Effector memory CD8-positive, alpha-beta T cell (primary cell): Measurements from ENCODE around the gene IDS.
"Not testable (repeated sequence)": the region's sequence is repeated elsewhere in the genome, so short reads cannot be mapped to it uniquely, and the experiment has no call there.

Experiments used
- ATAC-seq: fragments of 150-1000 bp; cut with Tn5 transposase; replicated peaks from 2 replicates; pipeline ENCODE4 v1.10.0; 2021; ENCODE audit warnings: mild to moderate bottlenecking, moderate library complexity
- DNase-seq, 3 experiments: peaks; one replicate each; pipeline ENCODE4 v3.0.0; 2021
- H3K27ac Mint-ChIP-seq, 2 donors: one replicate each; pipeline ENCODE4 v1.8.0; 2022; ENCODE audit warnings: mild to moderate bottlenecking in 2 of 2, mixed read lengths in 2 of 2, moderate library complexity in 2 of 2
- H3K27me3 Mint-ChIP-seq, 2 donors: one replicate each; pipeline ENCODE4 v1.8.0; 2022; ENCODE audit warnings: mixed read lengths in 2 of 2
- H3K36me3 Mint-ChIP-seq: one replicate; pipeline ENCODE4 v1.8.0; 2022; ENCODE audit warnings: mild to moderate bottlenecking, moderate library complexity, mixed read lengths; ENCODE audit not compliant: insufficient read depth
- H3K4me1 Mint-ChIP-seq, 2 donors: one replicate each; pipeline ENCODE4 v1.8.0; 2022; ENCODE audit warnings: low read depth in 2 of 2, mixed read lengths in 2 of 2
- H3K4me3 Mint-ChIP-seq, 2 donors: one replicate each; pipeline ENCODE4 v1.8.0; 2022; ENCODE audit warnings: mild to moderate bottlenecking in 2 of 2, mixed read lengths in 2 of 2, moderate library complexity in 2 of 2
- H3K9me3 Mint-ChIP-seq, 2 donors: one replicate each; pipeline ENCODE4 v1.8.0; 2022; ENCODE audit warnings: mixed read lengths in 2 of 2

IDS gene

DNA sequence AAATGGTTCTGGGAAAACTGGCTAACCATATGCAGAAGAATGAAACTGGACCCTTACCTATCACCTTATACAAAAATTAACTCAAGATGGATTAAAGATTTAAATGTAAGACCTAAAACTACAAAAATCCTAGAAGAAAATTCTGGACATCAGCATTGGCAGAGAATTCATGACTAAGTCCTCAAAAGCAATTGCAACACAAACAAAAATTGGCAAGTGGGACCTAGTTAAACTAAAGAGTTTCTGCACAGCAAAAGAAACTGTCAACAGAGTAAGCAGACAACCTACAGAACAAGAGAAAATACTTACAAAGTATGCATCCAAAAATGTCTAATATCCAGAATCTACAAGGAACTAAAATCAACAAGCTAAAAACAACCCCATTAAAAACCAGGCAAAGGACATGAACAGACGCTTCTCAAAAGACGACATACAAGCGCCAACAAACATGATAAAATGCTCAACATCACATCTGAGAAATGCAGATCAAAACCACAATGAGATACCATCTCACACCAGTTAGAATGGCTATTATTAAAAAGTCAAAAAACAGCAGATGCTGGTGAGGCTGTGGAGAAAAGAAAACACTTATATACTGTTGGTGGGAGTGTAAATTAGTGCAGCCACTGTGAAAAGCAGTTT is 15.7 kb upstream of the IDS start:
- H3K4me3 Mint-ChIP-seq: peak overlapping the region; percentile 65 to 68
- not testable (repeated sequence) for DNase-seq, H3K9me3 Mint-ChIP-seq

DNA sequence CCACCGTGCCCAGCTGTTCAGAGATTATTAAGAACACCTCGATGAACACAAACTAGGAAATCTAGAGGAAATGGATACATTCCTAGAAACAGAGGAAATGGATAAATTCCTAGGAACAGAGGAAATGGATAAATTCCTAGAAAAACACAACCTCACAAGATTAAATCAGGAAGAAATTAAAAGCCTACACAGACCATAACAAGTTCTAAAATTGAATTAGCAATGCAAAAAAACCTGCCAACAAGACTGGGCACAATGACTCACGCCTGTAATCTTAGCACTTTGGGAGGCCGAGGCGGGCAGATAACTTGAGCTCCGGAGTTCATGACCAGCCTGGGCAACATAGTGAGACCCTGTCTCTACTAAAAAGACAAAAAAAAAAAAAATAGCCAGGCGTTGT is 13.1 kb upstream of the IDS start:
- no peak for DNase-seq
- Mint-ChIP-seq H3K27me3 (no peaks in the 10 kb centered on the region), H3K9me3 (no peaks in the 10 kb centered on the region), H3K27ac (no peak overlapping the region), H3K4me3 (peak overlapping the region; percentile 45 to 55), H3K36me3 (peaks cover 13% of the 10 kb centered on the region), H3K4me1 (peaks cover 37 to 61% of the 10 kb centered on the region in 2 donors)
- no peak for ATAC-seq

More for the DNA sequence above, 15.7 kb upstream of the IDS start:
- Mint-ChIP-seq H3K4me1 (peaks cover 29 to 43% of the 10 kb centered on the region in 2 donors), H3K27ac (peak overlapping the region; percentile 79 to 90), H3K36me3 (peaks cover 23% of the 10 kb centered on the region)
- not testable (repeated sequence) for H3K27me3 Mint-ChIP-seq, ATAC-seq

DNA sequence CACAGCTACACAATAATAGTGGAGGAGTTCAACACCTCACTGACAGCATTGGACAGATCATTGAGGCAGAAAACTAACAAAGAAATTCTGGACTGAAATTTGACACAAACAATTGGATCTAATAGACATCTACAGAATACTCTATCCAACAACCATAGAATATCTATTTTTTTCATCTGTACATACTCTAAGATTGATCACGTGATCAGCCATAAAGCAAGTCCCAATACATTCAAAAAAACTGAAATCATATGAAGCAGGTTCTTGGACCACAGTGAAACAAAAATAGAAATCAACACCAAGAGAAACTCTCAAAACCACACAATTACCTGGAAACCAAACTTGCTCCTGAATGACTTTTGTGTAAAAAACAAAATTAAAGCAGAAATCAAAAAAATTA is 12.2 kb upstream of the IDS start:
- H3K4me3 Mint-ChIP-seq: no peak overlapping the region
- H3K27ac Mint-ChIP-seq: no peak overlapping the region
- H3K9me3 Mint-ChIP-seq: no peaks in the 10 kb centered on the region
- no peak for DNase-seq
- ATAC-seq: no peak
- H3K36me3 Mint-ChIP-seq: peaks cover 15% of the 10 kb centered on the region
- peaks cover 39 to 62% of the 10 kb centered on the region in 2 donors for H3K4me1 Mint-ChIP-seq
- no peaks in the 10 kb centered on the region for H3K27me3 Mint-ChIP-seq

DNA sequence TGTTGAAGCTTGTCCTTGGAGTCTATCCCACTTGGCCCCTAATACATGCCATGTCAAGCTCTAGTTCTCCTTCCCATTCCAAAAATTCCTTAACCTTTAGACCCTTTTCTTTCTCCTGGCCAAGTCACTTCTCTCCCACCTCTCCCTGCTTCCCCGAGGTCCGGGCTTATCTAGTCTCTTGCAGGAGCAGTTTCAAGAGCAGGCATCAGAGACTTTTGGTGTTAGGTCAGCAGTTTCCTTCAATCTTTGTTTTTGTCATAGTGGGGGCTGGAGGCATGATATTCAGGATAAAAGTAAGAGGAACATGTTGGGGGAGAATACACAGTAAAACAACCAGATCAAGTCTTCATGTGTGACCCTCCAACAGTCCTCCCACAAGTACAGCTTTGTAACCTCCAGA is 11.5 kb upstream of the IDS start:
- DNase-seq (no peak), ATAC-seq (no peak)
- no peaks in the 10 kb centered on the region for H3K9me3 Mint-ChIP-seq
- peaks cover 15% of the 10 kb centered on the region for H3K36me3 Mint-ChIP-seq
- H3K4me1 Mint-ChIP-seq: peaks cover 36 to 60% of the 10 kb centered on the region in 2 donors
- no peak overlapping the region for H3K4me3 Mint-ChIP-seq
- H3K27me3 Mint-ChIP-seq: no peaks in the 10 kb centered on the region
- peak overlapping the region; percentile 77 to 80 for H3K27ac Mint-ChIP-seq

DNA sequence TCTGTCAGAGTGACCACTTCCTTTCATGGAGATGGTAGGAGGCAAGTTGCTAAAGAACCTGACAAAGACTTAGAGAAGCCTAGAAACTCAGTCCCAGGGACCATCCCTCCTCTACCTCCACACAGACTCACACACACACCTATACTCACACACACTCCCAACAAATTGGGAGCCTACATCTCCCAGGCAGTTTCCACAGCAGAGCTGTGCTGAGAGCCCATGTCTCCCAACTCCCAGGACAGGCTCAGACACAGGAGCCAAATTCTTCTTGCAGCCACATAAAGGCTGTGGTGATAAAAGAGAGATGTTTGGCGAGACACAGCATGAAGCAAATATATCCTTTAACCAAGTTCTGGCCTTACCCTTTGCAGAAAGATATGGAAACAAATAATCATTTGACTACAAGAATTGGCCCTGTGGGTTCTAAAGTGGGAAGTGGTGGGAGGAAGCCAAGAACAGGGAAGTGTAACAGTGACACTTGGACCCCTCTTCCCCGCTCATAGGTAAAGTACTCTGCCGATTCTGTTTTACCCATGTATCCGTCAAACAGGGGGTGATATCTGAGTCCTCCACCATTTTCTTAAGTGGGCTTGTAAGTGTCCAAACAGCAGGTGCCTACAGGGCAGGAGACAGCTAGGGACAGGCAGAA is 11.0 kb upstream of the IDS start:
- Mint-ChIP-seq H3K27me3 (no peaks in the 10 kb centered on the region), H3K4me3 (peak overlapping the region; percentile 41 to 49), H3K4me1 (peaks cover 32 to 56% of the 10 kb centered on the region in 2 donors), H3K27ac (peak overlapping the region; percentile 80 to 88), H3K9me3 (no peaks in the 10 kb centered on the region), H3K36me3 (peaks cover 14% of the 10 kb centered on the region)
- ATAC-seq (no peak), DNase-seq (no peak)

DNA sequence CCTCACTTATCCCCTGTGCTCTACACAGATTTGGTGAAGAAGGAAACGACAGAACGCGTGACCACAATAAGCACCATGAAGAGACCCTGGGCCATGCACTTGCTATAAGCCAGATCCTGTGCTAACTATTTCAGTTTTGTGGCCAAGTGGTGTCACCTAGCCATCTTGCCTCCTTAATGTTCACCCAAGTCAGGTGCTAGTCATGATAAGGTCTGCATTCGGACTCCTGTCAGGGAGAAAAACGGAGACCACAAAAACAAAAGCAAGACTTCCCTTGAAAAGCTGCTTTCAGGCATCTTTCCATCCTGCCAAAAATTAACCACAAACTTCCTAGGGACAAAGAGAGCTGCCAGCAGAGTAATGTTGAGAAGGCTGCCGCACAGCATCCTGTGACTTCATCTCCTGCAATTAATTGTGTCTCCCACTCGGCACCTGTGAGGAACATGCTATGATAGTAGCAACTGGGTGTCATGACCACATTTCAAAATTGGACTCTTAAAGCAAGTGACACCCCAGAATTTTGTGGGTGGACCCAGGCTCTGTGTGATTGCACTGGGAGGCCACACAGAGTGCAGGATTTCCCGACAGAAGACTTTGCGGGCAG is 8.8 kb upstream of the IDS start:
- peak overlapping the region; percentile 70 to 90 for H3K27ac Mint-ChIP-seq

DNA sequence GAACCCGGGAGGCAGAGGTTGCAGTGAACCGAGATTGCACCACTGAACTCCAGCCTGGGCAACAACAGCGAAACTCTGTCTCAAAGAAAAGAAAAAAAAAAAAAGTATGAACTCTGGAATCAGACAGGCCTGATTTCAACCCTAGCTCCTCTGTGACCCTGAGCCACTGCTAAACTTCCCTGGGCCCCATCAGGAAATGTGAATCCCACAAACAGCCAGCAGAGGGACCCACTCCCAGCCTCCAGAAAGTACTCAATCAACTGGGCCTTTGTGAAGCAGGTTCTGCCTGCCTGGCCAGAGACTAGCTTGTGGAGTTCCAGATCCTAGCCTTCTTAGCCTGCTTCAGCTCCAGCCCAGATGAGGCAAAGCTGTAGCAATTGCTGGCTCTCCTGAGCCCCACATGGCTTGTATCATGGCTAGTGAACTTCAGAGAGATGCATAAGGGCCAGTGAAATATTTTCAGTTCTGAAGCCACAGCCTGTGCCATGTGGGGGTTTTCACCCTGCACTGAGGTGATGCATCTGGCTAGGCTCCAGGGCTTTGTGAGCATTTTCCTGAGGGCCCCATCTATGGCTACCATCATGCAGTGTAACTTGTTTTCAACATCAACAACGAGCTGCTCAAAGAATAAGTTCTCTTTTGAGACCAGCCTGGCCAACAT is 7.2 kb upstream of the IDS start:
- H3K4me3 Mint-ChIP-seq: peak overlapping the region; percentile 40 to 53

More for the DNA sequence above, 8.8 kb upstream of the IDS start:
- H3K4me1 Mint-ChIP-seq: peaks cover 22 to 53% of the 10 kb centered on the region in 2 donors
- peak overlapping the region; percentile 40 to 56 for H3K4me3 Mint-ChIP-seq
- peak; percentile 74 for ATAC-seq
- H3K27me3 Mint-ChIP-seq: no peaks in the 10 kb centered on the region
- DNase-seq: peak in 2 of 3 experiments; percentile 30 to 43
- no peaks in the 10 kb centered on the region for H3K9me3 Mint-ChIP-seq
- peaks cover 7% of the 10 kb centered on the region for H3K36me3 Mint-ChIP-seq

DNA sequence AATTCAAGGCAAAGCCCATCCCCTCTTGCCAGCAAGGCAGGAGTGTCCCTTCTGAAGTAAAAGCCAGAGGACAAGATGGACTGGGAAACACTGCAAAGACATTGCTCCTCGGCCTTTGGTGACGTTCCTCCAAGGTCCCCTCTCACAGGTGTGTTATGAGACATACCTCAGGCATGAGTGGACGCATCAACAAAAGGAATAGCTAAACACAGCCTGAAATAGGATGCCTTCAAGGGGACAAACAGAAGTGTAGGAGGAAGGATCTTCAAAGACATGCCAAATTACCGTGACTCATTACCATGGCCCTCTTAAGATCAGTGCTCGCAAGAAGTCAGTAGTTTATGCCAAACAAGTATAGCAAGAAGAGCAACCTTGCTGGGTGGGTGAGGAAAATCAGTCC is 6.0 kb upstream of the IDS start:
- Mint-ChIP-seq H3K27ac (no peak overlapping the region), H3K36me3 (peaks cover 7% of the 10 kb centered on the region), H3K4me1 (peaks cover 17 to 32% of the 10 kb centered on the region in 2 donors), H3K27me3 (no peaks in the 10 kb centered on the region), H3K9me3 (no peaks in the 10 kb centered on the region), H3K4me3 (no peak overlapping the region)
- ATAC-seq: no peak
- no peak for DNase-seq

More for the DNA sequence above, 7.2 kb upstream of the IDS start:
- DNase-seq (peak; percentile 51 to 60 (median 52)), ATAC-seq (peak; percentile 59)
- Mint-ChIP-seq H3K27ac (peak overlapping the region; percentile 68), H3K9me3 (no peaks in the 10 kb centered on the region), H3K27me3 (no peaks in the 10 kb centered on the region), H3K4me1 (peaks cover 20 to 45% of the 10 kb centered on the region in 2 donors), H3K36me3 (peaks cover 7% of the 10 kb centered on the region)

DNA sequence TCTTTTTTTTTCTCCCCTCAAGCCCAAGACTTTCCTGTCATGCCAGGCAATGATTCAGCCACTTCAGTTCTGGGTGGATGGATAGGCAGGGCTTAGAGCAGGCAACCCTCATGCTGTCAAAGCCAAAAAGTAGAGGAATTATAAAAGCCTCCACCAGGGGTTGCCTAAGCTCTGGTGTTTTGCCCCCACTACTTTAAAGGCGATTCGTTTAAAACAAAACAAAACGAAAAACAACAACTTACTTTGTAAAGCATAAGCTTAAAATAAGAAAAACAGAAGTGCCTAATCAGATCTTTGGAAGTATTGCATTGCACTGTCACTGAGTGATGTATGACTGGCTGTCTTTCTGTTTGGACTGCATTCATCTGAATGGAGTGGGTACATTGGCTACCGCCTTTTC is 5.3 kb upstream of the IDS start:
- H3K27ac Mint-ChIP-seq: no peak overlapping the region
- H3K4me3 Mint-ChIP-seq: no peak overlapping the region
- H3K27me3 Mint-ChIP-seq: no peaks in the 10 kb centered on the region
- ATAC-seq (no peak), DNase-seq (no peak)
- H3K4me1 Mint-ChIP-seq: peaks cover 15 to 30% of the 10 kb centered on the region in 2 donors
- H3K9me3 Mint-ChIP-seq: no peaks in the 10 kb centered on the region
- H3K36me3 Mint-ChIP-seq: peaks cover 7% of the 10 kb centered on the region

DNA sequence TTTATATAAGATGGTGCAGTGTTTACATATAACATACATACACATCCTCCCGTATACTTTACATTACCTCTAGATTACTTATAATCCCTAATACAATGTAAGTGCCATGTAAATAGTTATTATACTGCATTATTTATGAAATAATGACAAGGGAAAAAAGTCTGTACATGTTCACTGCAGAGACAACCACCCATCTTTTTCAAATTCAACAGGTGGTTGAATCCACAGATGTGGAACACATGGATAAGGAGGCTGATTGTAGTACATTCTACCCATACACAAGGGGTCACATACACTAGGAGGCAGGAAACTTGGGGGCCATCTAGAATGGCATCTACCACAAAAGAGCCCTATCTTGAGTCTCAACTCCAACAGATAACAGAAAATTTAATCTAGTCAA is 3.4 kb upstream of the IDS start:
- ATAC-seq: no peak
- H3K36me3 Mint-ChIP-seq: peaks cover 4% of the 10 kb centered on the region
- peaks cover 20 to 29% of the 10 kb centered on the region in 2 donors for H3K4me1 Mint-ChIP-seq

DNA sequence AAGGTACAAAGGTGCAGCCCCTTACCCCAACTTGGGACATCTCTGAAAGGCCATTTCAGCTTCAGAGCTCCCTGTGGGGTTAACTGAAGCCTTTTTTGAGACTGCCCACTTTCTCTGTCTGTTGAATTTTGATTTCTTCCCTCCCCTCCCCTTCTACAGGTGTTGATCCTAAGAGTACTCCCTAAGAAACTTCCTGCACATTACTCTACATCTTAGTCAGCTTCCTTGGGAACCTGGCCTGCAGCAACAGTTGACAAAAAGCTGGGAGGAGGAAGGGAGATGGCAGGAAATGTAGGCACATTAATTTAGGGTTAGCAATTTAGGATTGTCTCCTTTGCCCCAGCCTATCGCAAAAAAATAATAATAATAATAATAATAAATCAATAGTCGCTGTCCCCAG is 1.2 kb upstream of the IDS start:
- Mint-ChIP-seq H3K9me3 (no peaks in the 10 kb centered on the region), H3K36me3 (no peaks in the 10 kb centered on the region), H3K27ac (peak overlapping the region in 1 of 2 donors; percentile 100), H3K4me3 (no peak overlapping the region), H3K27me3 (no peaks in the 10 kb centered on the region), H3K4me1 (peaks cover 23 to 24% of the 10 kb centered on the region in 2 donors)
- ATAC-seq: no peak
- no peak for DNase-seq

More for the DNA sequence above, 3.4 kb upstream of the IDS start:
- Mint-ChIP-seq H3K27me3 (no peaks in the 10 kb centered on the region), H3K27ac (no peak overlapping the region), H3K9me3 (no peaks in the 10 kb centered on the region), H3K4me3 (no peak overlapping the region)
- DNase-seq: no peak

DNA sequence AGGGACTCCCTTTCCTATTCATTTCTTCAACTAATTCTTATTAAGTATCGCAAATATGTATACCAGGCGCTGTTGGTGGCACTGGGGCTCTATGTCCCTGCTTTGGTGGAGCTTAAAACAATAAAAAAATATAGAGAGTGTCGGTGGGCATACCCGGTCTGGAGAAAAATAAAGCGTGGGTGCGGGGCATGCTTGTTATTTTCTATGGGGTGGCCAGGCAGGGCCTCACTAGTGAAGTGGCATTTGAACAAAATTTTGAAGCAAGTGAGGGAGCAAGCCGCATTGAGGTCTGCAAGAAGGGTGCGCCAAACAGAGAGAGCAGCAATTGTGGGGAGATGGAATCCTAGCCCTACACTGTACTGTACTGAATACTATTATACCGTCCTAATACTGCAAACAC is 565 bp upstream of the IDS start:
- Mint-ChIP-seq H3K27ac (peak overlapping the region; percentile 99 to 100), H3K27me3 (no peaks in the 10 kb centered on the region), H3K9me3 (no peaks in the 10 kb centered on the region), H3K36me3 (no peaks in the 10 kb centered on the region), H3K4me3 (peak overlapping the region; percentile 95 to 97), H3K4me1 (peaks cover 23 to 25% of the 10 kb centered on the region in 2 donors)
- ATAC-seq (no peak), DNase-seq (no peak)

DNA sequence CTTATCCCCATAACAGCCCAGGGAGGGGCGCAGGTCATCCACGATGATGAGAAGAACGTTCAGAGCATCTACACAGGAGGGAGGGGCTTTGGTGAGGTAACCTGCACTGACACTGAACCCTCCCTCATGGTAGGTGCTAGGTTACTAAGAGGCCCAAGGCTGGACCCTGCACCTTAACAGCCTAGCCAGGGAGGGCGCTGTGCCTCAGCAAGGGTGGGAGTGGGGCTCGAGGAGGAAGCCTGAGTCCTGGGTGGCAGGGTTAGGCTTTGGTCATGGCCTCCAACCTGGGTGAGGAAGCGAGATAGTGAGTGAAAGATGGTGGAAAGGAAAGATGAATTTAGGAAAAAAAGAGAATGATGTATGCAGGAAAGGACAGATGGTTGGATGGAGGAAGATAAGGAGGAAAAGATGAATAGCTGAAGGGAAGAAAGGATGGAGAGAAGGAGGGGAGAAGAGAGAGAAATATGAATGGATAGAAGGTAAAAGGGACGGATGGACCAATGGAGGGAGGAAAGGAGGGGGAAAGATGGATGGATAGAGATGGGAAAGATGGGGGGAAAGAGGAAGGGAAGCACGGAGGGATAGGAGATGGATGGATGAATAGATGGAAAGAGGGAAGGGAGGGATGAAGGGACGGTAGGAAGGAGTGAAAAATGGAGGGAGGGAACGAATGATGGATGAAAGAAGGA is 736 bp downstream of the IDS start:
- DNase-seq: peak; percentile 70 to 74 (median 71)
- Mint-ChIP-seq H3K36me3 (no peaks in the 10 kb centered on the region), H3K4me1 (peaks cover 27 to 29% of the 10 kb centered on the region in 2 donors), H3K27ac (peak overlapping the region; percentile 99 to 100), H3K9me3 (no peaks in the 10 kb centered on the region), H3K4me3 (peak overlapping the region; percentile 95 to 97), H3K27me3 (no peaks in the 10 kb centered on the region)
- ATAC-seq: peak; percentile 52
